GM19238 (cell line): ENCODE results near the gene MDH1B.

Experiments
- DNase-seq: peaks from one replicate; pipeline ENCODE4 v3.0.0; 2011; ENCODE audit warnings: low spot score; ENCODE audit not compliant: insufficient read length

MDH1B gene

GRCh38 chr2:206696910-206697309 lies 68.2 kb downstream of the MDH1B start:
- DNase-seq, result no peak

- no peak for DNase-seq
Measured at GRCh38 chr2:206693399-206694137, 71.6 kb downstream of the MDH1B start.

GRCh38 chr2:206692971-206693370 lies 72.2 kb downstream of the MDH1B start:
- no peak for DNase-seq

- DNase-seq, result no peak
Measured at GRCh38 chr2:206688990-206689389, 76.1 kb downstream of the MDH1B start.

- DNase-seq, result no peak
Measured at GRCh38 chr2:206688453-206688852, 76.7 kb downstream of the MDH1B start.
